Activated T-helper 17 cell treated with anti-CD3 and anti-CD28 coated beads, Interleukin-2, amount 50 U/mL, for 72 hours (primary cell): ENCODE results near the gene PODXL. TPM values are rescaled to one million over a fixed set of nuclear protein-coding genes. Genes with fewer than 3 reads are reported as not detected.

ENCODE experiments used
- ATAC-seq: fragments of 150-1000 bp; cut with Tn5 transposase; replicated peaks from 2 replicates; pipeline ENCODE4 v1.10.0; 2021; ENCODE audit warnings: mild to moderate bottlenecking, moderate library complexity
- H3K27ac Mint-ChIP-seq: one replicate; pipeline ENCODE4 v1.8.0; 2022; ENCODE audit warnings: mixed read lengths
- H3K27me3 Mint-ChIP-seq: one replicate; pipeline ENCODE4 v1.8.0; 2022; ENCODE audit warnings: mixed read lengths
- H3K36me3 Mint-ChIP-seq: one replicate; pipeline ENCODE4 v1.8.0; 2022; ENCODE audit warnings: low read depth, mild to moderate bottlenecking, mixed read lengths
- H3K4me1 Mint-ChIP-seq: one replicate; pipeline ENCODE4 v1.8.0; 2022; ENCODE audit warnings: mixed read lengths
- H3K4me3 Mint-ChIP-seq: one replicate; pipeline ENCODE4 v1.8.0; 2022; ENCODE audit warnings: mild to moderate bottlenecking, mixed read lengths
- H3K9me3 Mint-ChIP-seq: one replicate; pipeline ENCODE4 v1.8.0; 2022; ENCODE audit warnings: mixed read lengths
- total RNA-seq, 2 donors: library from RNA; stranded (reverse); gene quantifications; one replicate each; pipeline ENCODE4 v1.2.3, GENCODE V29; 2022

The PODXL gene
- total RNA-seq, 2 donors from 2014 or later: 0.40 to 1.8 TPM

- no peaks in the 10 kb centered on the region for H3K27me3 Mint-ChIP-seq
- no peak for ATAC-seq
- peaks cover 6% of the 10 kb centered on the region for H3K4me1 Mint-ChIP-seq
- H3K27ac Mint-ChIP-seq: no peak overlapping the region
- no peaks in the 10 kb centered on the region for H3K9me3 Mint-ChIP-seq
- no peak overlapping the region for H3K4me3 Mint-ChIP-seq
- peaks cover 62% of the 10 kb centered on the region for H3K36me3 Mint-ChIP-seq
Measured at GRCh38 chr7:131456338-131456737, 100.1 kb downstream of the PODXL start.

- Mint-ChIP-seq H3K27me3 (no peaks in the 10 kb centered on the region), H3K9me3 (no peaks in the 10 kb centered on the region), H3K4me3 (no peak overlapping the region), H3K4me1 (peaks cover 6% of the 10 kb centered on the region), H3K36me3 (peaks cover 61% of the 10 kb centered on the region), H3K27ac (no peak overlapping the region)
- ATAC-seq: no peak
Measured at GRCh38 chr7:131455546-131455945, 100.9 kb downstream of the PODXL start.

GRCh38 chr7:131455001-131455400, 101.4 kb downstream of the PODXL start:
- no peak overlapping the region for H3K4me3 Mint-ChIP-seq
- H3K27ac Mint-ChIP-seq: no peak overlapping the region
- no peaks in the 10 kb centered on the region for H3K9me3 Mint-ChIP-seq
- no peaks in the 10 kb centered on the region for H3K27me3 Mint-ChIP-seq
- H3K4me1 Mint-ChIP-seq: peaks cover 3% of the 10 kb centered on the region
- ATAC-seq: no peak
- peaks cover 61% of the 10 kb centered on the region for H3K36me3 Mint-ChIP-seq

GRCh38 chr7:131454498-131454897, 101.9 kb downstream of the PODXL start:
- H3K27me3 Mint-ChIP-seq: no peaks in the 10 kb centered on the region
- H3K27ac Mint-ChIP-seq: no peak overlapping the region
- no peak for ATAC-seq
- H3K4me1 Mint-ChIP-seq: no peaks in the 10 kb centered on the region
- peaks cover 61% of the 10 kb centered on the region for H3K36me3 Mint-ChIP-seq
- no peaks in the 10 kb centered on the region for H3K9me3 Mint-ChIP-seq
- H3K4me3 Mint-ChIP-seq: no peak overlapping the region

Other genes with a start within 250 kb of the PODXL start
- gene MKLN1, start 228.8 kb downstream of the PODXL start, total RNA-seq: 10 to 100 TPM; 49.5 to 70.1 TPM